GM21717 (cell line): Measurements from ENCODE around the gene PIP4K2B.
A peak's percentile ranks its signal among the peaks of the same experiment; 100 is the strongest.

Source experiments
- ATAC-seq: cut with Tn5 transposase; IDR thresholded peaks from one replicate; pipeline ENCODE4 v1.9.1; 2021; ENCODE audit warnings: mild to moderate bottlenecking, moderate library complexity; ENCODE audit not compliant: unreplicated experiment

The PIP4K2B gene

DNA sequence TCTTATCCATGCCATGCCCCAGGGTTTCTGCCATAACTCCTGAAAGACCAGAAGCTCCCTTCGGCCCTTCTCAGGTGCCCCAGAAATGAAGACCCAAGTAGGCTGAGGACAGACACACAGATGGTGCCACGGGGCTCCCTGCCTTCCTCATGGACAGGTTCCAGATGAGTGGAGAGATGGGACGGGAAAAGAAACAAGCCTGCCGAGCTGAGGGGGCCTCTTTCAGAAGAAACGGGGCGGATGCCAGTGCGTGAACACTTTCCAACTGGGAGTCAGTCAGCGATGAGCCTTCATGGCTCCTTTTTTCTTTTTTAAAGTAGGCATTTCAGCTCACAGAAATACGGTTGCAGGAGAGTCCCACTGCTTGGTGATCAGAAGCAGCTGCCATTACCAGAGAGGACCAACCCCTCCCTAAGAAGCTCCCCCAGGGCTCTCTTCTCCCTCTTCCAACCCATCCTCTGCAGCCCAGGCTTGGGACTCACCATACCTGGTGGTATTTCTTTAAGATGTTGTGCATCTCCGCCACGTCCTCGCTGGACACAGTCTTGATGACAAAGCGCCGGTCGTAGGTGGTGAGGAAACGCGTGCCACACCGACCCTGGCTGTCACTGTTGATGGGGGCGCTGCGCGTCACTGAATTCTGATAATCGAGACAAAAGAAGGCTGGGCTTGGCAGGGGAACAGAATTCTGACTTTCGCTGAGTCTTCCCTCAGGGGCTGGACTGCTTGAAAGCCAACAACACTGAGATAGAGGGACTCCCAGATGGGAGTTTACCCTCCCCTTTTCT lies 19.2 kb downstream of the PIP4K2B start:
- ATAC-seq: no peak

DNA sequence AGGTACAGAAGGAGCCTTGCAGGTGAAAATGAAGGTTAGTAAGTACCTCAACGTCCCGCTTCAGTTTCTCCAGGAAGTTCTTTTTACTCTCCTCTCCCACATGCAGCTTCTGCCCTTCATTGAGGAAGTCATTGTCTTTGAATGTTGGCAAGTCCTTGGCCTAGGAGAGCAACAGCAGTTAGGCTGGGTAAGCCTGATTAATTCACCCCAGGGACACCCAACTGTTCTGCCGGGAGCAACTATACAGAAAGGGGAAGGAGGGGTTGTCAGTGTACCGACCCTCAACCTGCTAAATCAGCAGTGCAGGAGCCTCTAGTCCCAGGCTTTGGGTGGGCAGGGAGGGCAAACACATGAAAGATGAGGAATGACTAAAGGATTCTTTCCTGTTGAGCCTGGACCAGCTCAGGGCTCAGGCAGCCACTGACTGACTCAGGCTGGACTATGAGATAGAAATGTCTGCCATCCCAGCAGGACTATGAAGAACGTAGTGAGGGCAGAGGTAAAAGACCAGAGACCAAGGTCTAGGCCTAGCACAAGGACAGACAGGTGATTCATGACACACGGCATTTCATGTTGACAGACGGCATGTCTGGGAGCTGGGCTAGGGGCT lies 21.6 kb downstream of the PIP4K2B start:
- ATAC-seq: no peak

- no peak for ATAC-seq
Observed at GRCh38 chr17:38773258-38773657, 26.1 kb downstream of the PIP4K2B start.

GRCh38 chr17:38768417-38768816 lies 30.9 kb downstream of the PIP4K2B start:
- ATAC-seq: no peak

GRCh38 chr17:38766341-38766740 lies 33.0 kb downstream of the PIP4K2B start:
- ATAC-seq: no peak

- no peak for ATAC-seq
Observed at GRCh38 chr17:38762231-38762630, 37.1 kb downstream of the PIP4K2B start.

- ATAC-seq: no peak
Observed at GRCh38 chr17:38761612-38762011, 37.7 kb downstream of the PIP4K2B start.

- no peak for ATAC-seq
Observed at GRCh38 chr17:38753071-38753506, 46.3 kb downstream of the PIP4K2B start.

GRCh38 chr17:38752308-38753070 lies 46.9 kb downstream of the PIP4K2B start, which contains the start of gene PSMB3:
PSMB3 (plus strand) TSS chr17:38752741; CDS start chr17:38752827, 86 bp downstream.
- ATAC-seq: peak; percentile 68

GRCh38 chr17:38751808-38752307 lies 47.5 kb downstream of the PIP4K2B start:
- ATAC-seq: peak; percentile 35

GRCh38 chr17:38751144-38751807 lies 48.1 kb downstream of the PIP4K2B start:
- ATAC-seq: no peak

- ATAC-seq: no peak
Observed at GRCh38 chr17:38750312-38751121, 48.8 kb downstream of the PIP4K2B start.

DNA sequence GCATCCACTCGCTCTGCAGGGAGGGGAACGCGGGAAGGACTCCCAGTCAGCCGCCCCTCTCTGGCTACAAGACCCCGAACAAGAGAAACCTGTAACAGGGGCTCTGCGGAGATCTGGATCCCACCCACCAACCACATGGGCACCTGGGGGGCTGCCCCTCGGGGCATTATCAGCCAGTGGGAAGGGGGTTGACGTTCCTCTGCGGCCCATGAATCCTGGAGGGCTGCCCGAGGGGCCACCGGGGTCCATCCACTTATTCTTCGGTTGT lies 49.4 kb downstream of the PIP4K2B start:
- ATAC-seq: no peak

GRCh38 chr17:38749223-38750043 lies 49.9 kb downstream of the PIP4K2B start:
- no peak for ATAC-seq

DNA sequence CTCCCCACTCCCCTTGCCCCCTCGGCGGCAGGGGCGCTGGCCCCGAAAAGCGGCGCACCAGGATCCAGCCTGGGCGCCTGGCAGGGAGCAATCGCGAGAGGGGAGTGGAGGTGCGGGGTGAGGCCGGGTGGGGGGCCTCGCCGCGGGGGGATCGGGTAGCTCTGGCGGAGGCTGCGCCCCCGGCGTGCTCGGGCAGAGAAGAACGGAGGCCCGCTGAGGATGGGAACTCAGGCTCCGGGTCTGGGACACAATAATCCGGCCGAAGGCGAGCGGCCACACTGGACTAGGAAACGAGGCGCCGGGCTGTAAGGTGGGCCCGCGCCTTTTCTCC lies 50.5 kb downstream of the PIP4K2B start:
- ATAC-seq: no peak

GRCh38 chr17:38748149-38748891 lies 51.0 kb downstream of the PIP4K2B start, which contains the start of gene PCGF2:
PCGF2 (minus strand) TSS chr17:38748336; CDS start chr17:38740402, 7,934 bp downstream.
- ATAC-seq: no peak

DNA sequence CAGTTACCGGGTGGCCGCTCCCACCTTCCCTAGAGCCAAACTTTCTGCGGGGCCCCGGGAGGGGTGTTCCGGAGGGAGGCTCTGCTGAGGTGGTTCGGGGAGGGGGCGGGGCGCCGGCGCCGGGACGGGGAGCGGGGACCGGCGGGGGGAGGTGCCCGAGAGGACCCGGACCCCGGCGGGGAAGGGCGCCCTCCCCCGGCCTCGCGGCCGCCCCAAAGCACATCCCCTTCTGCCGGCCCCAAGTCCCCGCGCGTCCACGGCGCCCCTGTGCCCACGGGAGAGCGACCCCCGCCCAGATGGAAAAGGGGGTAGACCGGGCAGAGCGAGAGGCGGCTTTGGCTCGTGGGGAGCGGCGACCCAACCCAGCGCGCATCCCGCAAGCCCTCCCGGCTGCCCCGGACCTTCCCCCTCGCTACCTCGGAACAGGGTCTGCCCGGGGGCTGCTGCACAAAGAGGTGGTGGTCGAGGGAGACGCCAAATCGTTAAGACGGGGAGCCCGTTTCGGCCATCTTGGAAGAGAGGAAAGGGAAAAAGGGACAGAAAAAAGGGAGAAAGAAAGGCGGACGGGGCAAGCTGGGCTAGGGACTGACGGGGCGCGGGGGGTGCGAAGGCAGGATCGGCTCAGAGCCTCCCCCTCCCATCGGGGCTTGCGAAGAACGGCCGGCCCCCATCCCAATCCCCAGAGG lies 51.8 kb downstream of the PIP4K2B start:
- no peak for ATAC-seq

GRCh38 chr17:38746849-38747462 lies 52.4 kb downstream of the PIP4K2B start:
- no peak for ATAC-seq
